Glomerular visceral epithelial cell (primary cell): Measurements from ENCODE around the gene ARL6.
A peak's percentile ranks its signal among the peaks of the same experiment; 100 is the strongest.

Experiments used
- DNase-seq: peaks from one replicate; pipeline ENCODE4 v3.0.0-alpha.2; 2016; ENCODE audit errors: extremely low spot score

ARL6 gene, protein sequence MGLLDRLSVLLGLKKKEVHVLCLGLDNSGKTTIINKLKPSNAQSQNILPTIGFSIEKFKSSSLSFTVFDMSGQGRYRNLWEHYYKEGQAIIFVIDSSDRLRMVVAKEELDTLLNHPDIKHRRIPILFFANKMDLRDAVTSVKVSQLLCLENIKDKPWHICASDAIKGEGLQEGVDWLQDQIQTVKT

GRCh38 chr3:97764407-97765238 is at the start of gene ARL6:
TSS of gene ARL6 (plus strand) at chr3:97764758. CDS start at chr3:97768108, 3,350 bp downstream.
- DNase-seq: peak; percentile 74

- DNase-seq: peak; percentile 69
These were observed 45.3 kb upstream of the ARL6 start for GRCh38 chr3:97719156-97719821.

GRCh38 chr3:97720417-97720816 is 44.1 kb upstream of the ARL6 start:
- DNase-seq: no peak

- no peak for DNase-seq
These were observed 43.1 kb upstream of the ARL6 start for GRCh38 chr3:97721446-97721845.

DNA sequence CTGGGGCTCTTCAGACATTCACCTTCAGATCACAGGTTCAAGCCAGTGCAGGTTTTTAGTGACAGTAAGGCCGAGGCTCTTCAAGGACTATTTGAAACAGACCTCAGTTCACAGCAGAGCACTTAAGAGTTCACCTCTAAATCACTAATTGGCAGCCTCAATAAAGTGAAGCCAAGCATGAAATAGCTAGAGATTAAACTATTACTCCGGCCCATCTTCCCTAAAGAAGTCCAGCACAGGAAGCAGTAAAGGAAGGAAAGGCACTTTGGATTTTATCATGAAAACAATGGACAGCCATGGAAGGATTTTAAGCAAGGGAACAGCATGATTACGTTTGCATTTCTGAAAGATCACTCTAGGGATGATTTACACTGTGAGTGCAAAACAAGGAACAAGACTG is 27.6 kb upstream of the ARL6 start:
- peak; percentile 6 for DNase-seq

DNA sequence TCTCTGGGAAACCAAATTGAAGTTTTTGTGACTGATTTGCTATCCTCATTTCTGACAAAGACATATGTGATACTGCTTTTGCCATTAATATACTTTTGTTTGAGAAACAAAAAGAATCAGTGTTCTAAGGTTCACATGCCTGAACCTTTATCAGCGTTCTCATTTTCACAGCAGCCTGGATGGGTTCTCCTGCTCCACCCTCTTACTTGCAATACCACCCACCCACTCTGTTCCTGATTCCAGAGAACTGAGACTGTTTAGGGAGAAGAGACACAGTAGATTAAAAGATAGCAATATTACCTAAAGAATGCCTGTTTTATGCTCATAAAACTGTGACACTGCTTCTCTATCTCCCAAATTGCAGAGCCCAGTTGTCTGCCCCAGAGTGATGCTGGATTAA is 25.8 kb upstream of the ARL6 start:
- no peak for DNase-seq

GRCh38 chr3:97742036-97742435 is 22.5 kb upstream of the ARL6 start:
- no peak for DNase-seq

DNA sequence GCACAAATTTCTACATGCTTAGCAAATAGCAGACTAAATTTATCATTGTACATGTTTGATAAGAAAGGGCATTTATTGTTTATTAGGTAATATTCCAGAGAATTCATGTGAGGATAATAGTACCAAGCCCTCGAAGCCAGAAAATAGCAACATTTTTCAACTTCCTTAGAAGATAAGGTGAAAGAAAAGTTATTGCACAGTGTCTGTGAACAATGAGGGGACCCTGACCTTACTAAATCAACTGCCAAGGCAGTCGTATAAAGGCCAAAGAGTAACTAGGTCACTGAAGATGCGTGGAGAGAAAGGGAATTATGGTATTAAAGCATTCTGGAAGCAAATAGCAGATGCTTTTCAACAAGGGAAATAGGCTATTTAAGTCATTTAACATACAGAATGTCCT is 20.3 kb upstream of the ARL6 start:
- no peak for DNase-seq

DNA sequence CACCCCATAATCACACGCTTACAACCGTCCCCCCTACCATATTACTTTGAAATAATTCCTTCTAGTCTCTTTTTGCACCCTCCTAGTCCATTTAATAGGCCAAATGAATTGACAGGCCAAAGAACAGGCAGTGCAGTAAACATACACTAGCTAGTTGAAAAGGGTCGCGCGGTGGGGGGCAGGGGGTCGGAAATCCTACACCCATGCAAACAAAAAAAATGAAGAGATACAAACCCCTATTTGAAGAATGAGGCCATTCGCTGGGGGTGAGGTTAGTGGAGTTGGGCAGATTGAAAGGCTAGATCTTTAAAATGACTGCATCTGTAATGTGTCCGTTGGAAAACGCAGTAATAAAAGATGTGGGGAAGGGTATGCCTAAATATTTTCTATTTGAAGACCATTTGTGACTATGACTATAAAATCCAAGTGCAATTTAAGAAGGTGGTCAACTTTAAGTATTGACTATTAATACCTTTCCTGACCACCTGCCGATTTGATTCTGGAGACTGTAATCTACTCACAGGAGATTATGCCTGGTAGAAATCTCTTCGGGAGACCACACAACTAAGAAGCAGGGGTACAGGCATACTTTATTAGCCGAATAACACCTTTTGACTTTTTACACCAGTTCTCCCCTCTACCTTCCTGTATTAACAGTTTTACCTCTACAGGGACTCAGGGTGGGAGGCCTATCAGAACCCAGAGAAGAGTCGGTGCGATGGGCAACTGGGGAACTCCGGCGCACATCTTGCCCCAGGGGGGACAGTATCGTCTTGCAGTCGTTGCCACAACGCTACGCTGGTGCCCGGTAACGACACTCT is 762 bp upstream of the ARL6 start:
- no peak for DNase-seq

- no peak for DNase-seq
These were observed 778 bp downstream of the ARL6 start for GRCh38 chr3:97765336-97765735.

DNA sequence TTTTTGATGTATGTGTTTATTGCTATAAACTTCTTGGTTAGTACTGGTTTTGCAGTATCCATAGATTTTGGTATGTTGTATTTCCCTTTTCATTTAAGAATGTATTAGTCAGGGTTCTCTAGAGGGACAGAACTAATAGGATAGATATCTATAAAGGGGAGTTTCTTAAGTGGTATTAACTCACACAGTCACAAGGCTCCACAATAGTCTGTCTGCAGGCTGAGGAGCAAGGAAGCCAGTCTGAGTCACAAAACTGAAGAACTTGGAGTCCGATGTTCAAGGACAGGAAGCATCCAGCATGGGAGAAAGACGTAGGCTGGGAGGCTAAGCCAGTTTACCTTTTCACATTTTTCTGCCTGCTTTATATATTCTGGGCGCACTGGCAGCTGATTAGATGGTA is 8.4 kb downstream of the ARL6 start:
- DNase-seq: no peak

DNA sequence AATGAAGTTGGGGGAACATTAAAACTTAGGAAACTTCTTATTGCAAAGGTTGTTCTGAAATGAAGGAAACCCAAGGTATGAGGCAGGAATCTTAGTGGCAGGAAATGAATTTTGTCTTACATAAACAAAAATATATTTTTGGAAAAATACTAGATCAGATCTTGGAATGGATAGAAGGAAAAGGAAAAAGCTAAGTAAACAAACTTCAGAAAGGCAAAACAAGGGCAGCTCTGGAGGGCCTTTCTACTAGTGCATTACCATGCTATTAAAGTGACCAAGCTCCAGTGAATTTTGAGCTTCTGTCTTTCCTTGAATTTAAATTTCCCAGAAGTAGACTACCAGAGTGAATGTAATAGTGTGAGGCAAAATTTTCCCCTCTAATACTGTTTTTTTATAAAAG is 13.6 kb downstream of the ARL6 start:
- no peak for DNase-seq

GRCh38 chr3:97793420-97794019 is 29.0 kb downstream of the ARL6 start:
- DNase-seq: peak; percentile 52

- no peak for DNase-seq
These were observed 31.4 kb downstream of the ARL6 start for GRCh38 chr3:97795951-97796350.

GRCh38 chr3:97804471-97804870 is 39.9 kb downstream of the ARL6 start:
- no peak for DNase-seq

DNA sequence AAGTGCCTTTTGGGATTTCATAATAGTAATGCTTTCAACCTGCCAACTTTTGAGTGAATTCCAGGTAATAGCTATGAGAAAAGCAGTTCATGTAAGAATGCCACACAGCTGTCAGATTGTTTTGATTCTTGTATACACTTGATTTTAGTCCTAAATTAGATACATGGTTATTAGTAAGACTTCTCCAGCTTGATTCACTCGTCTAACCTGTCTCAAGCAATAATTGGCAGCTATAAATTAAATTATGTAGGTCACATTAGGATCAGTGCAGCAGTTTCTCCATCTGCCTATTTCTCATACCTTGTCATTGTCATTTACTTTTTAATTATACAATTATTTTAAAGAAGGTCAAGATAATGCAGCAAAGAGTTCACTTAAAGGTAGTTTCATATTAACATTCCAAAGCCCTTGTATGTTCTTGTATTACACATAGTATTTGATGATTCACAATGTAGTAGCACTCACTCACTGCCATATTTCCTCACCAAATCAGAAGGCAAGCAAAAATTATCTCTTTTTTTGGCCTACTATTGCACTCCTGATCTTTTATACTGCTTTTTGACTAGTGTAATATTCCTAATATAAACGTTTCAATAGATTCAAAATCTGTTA is 46.3 kb downstream of the ARL6 start:
- DNase-seq: no peak

DNA sequence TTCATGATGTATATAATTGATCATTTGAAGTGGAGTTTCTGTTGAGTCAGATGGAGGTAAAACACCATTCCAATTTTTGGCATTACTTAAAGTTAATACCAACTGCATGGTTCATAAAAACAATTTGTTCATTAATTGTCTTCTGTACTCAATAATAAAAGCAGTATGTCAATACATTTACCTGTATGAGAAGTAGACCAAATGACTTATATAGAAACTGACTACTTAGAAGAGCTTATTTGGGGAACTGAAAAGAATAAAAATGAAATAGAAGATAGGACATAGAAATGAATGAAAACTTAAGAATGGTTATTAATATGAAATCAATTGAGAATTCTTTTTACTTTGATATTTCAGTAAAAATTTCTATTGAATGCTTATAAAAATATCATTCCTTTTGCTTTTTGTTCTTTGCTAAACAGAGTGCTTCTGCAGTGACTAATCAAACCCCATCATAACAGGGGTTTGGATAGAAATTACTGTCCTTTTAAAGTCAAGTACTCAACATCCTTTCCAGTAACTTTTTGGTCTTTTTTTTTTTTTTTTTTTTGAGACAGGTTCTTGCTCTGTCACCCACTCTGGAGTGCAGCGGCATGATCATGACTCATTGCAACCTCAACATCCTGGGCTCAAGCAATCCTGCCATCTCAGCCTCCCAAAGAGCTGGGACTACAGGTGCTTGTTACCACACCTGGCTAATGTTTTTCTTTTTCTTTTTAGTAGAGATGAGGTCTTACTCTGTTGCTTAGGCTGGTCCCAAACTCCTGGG is 50.8 kb downstream of the ARL6 start:
- DNase-seq: peak; percentile 15

GRCh38 chr3:97816811-97817210 is 52.3 kb downstream of the ARL6 start:
- DNase-seq: no peak

- DNase-seq: no peak
These were observed 53.4 kb downstream of the ARL6 start for GRCh38 chr3:97817965-97818364.

- DNase-seq: no peak
These were observed 56.2 kb downstream of the ARL6 start for GRCh38 chr3:97820780-97821179.
